IMR-90 (cell line): ENCODE results near the gene EXOSC9. TPM values are rescaled to one million over a fixed set of nuclear protein-coding genes. Genes with fewer than 3 reads are reported as not detected.

Experiments used
- ATAC-seq: fragments of 200-7000 bp; cut with Tn5 transposase; 2 replicates; pipeline ENCODE4 v1.9.1; 2020; ENCODE audit warnings: low read depth, mild to moderate bottlenecking, moderate library complexity
- BruUV-seq: library from RNA; stranded (reverse); fragments of 400-500 nt; replicated peaks from 2 replicates; lab custom pipeline; 2021; lab: Mats Ljungman, UMichigan
- CTCF ChIA-PET: fragments of 300-600 bp; formaldehyde crosslinking; extraction: SDS; loops from one replicate; lab custom pipeline; 2021; ENCODE audit warnings: antibody characterized with exemption; lab: Yijun Ruan, JAX
- POLR2A ChIA-PET: fragments of 300-600 bp; sonication (Branson Sonifier 250); formaldehyde crosslinking; loops from one replicate; lab custom pipeline; 2022; ENCODE audit warnings: antibody characterized with exemption; ENCODE audit not compliant: unreplicated experiment; lab: Charles Lee
- DNase-seq: peaks from one replicate; pipeline ENCODE4 v3.0.0; 2013
- H2AFZ ChIP-seq: replicated peaks from 2 replicates; pipeline ENCODE3; 2013; ENCODE audit warnings: low read length, mild to moderate bottlenecking; ENCODE audit not compliant: poor library complexity
- H2AK5ac ChIP-seq: 2 replicates; pipeline ENCODE4 v1.6.1; 2013; ENCODE audit warnings: low read depth, low read length, inconsistent platforms
- H2AK9ac ChIP-seq: replicated peaks from 2 replicates; pipeline ENCODE3; 2013; ENCODE audit warnings: mild to moderate bottlenecking, low read depth, low read length, moderate library complexity; ENCODE audit not compliant: poor library complexity
- H2BK120ac ChIP-seq: 2 replicates; pipeline ENCODE4 v1.6.1; 2013; ENCODE audit warnings: low read depth, low read length, inconsistent platforms
- H2BK15ac ChIP-seq: 3 replicates; pipeline ENCODE4 v1.6.1; 2013; ENCODE audit warnings: low read depth, low read length, inconsistent platforms
- H2BK20ac ChIP-seq: 2 replicates; pipeline ENCODE4 v1.6.1; 2013; ENCODE audit warnings: low read depth, mild to moderate bottlenecking, inconsistent platforms, low read length, moderate library complexity
- H2BK5ac ChIP-seq: 2 replicates; pipeline ENCODE4 v1.6.1; 2013; ENCODE audit warnings: mild to moderate bottlenecking, low read depth, low read length, inconsistent platforms; ENCODE audit not compliant: poor library complexity, severe bottlenecking
- H3K14ac ChIP-seq: replicated peaks from 2 replicates; pipeline ENCODE4 v1.6.1; 2013; ENCODE audit warnings: low read depth, low read length, inconsistent platforms
- H3K18ac ChIP-seq: 2 replicates; pipeline ENCODE4 v1.6.1; 2013; ENCODE audit warnings: low read depth, low read length, control low read depth
- H3K23ac ChIP-seq: 2 replicates; pipeline ENCODE4 v1.6.1; 2013; ENCODE audit warnings: low read depth, low read length, inconsistent platforms
- H3K27ac ChIP-seq: 2 replicates; pipeline ENCODE4 v1.5.1; 2013; ENCODE audit warnings: mild to moderate bottlenecking, control low read depth, low read length; ENCODE audit not compliant: insufficient read depth
- H3K27me3 ChIP-seq: 2 replicates; pipeline ENCODE4 v1.6.1; 2013; ENCODE audit warnings: low read length; ENCODE audit not compliant: control insufficient read depth, insufficient read depth
- H3K36me3 ChIP-seq: 2 replicates; pipeline ENCODE4 v1.6.1; 2013; ENCODE audit warnings: low read length, mixed read lengths; ENCODE audit not compliant: control insufficient read depth, insufficient read depth
- H3K4ac ChIP-seq: 2 replicates; pipeline ENCODE4 v1.6.1; 2013; ENCODE audit warnings: low read depth, low read length, inconsistent platforms
- H3K4me1 ChIP-seq: 2 replicates; pipeline ENCODE4 v1.6.1; 2013; ENCODE audit warnings: low read length, mixed read lengths; ENCODE audit not compliant: control insufficient read depth, insufficient read depth
- H3K4me2 ChIP-seq: 2 replicates; pipeline ENCODE4 v1.6.1; 2013; ENCODE audit warnings: low read depth, mild to moderate bottlenecking, control low read depth, low read length, moderate library complexity
- H3K4me3 ChIP-seq: 2 replicates; pipeline ENCODE4 v1.5.1; 2013; ENCODE audit warnings: low read depth, mild to moderate bottlenecking, control low read depth, low read length, moderate library complexity; ENCODE audit not compliant: insufficient read depth
- H3K56ac ChIP-seq: 2 replicates; pipeline ENCODE4 v1.6.1; 2013; ENCODE audit warnings: low read length, inconsistent platforms; ENCODE audit not compliant: insufficient read depth; ENCODE audit errors: extremely low read depth
- H3K79me1 ChIP-seq, 2 experiments: 2 replicates each; pipeline ENCODE4 v1.6.1; 2013; ENCODE audit warnings: low read length in 2 of 2, inconsistent platforms in 1 of 2, low read depth in 1 of 2
- H3K9ac ChIP-seq: 2 replicates; pipeline ENCODE4 v1.6.1; 2013; ENCODE audit warnings: low read depth, low read length, control low read depth
- H3K9me1 ChIP-seq: 2 replicates; pipeline ENCODE4 v1.6.1; 2013; ENCODE audit warnings: low read length, inconsistent platforms; ENCODE audit not compliant: insufficient read depth
- H3K9me3 ChIP-seq: 2 replicates; pipeline ENCODE4 v1.6.1; 2013; ENCODE audit warnings: low read length; ENCODE audit not compliant: control insufficient read depth, insufficient read depth
- H4K20me1 ChIP-seq: 2 replicates; pipeline ENCODE4 v1.6.1; 2013; ENCODE audit warnings: low read length, inconsistent platforms; ENCODE audit not compliant: insufficient read depth
- H4K5ac ChIP-seq: 2 replicates; pipeline ENCODE4 v1.6.1; 2013; ENCODE audit warnings: mild to moderate bottlenecking, low read depth, low read length, control low read depth
- H4K8ac ChIP-seq, 2 experiments: 2 replicates each; pipeline ENCODE4 v1.6.1; 2013; ENCODE audit warnings: low read depth in 2 of 2, low read length in 2 of 2, control low read depth in 1 of 2, inconsistent platforms in 1 of 2
- H4K91ac ChIP-seq: 2 replicates; pipeline ENCODE4 v1.6.1; 2013; ENCODE audit warnings: low read depth, low read length, inconsistent platforms; ENCODE audit not compliant: insufficient read depth
- BHLHE40 ChIP-seq: fragments of 150-350 bp; IDR thresholded peaks from 2 replicates; pipeline ENCODE4 v1.6.1; 2016; ENCODE audit warnings: mild to moderate bottlenecking, low read depth, low read length
- CEBPB ChIP-seq: IDR thresholded peaks from 2 replicates; pipeline ENCODE4 v1.6.1; 2012; ENCODE audit warnings: low read depth, low read length, improper control_type of control experiment
- MXI1 ChIP-seq: IDR thresholded peaks from 2 replicates; pipeline ENCODE4 v1.6.1; 2012; ENCODE audit warnings: low read depth, mild to moderate bottlenecking, low read length, moderate library complexity, borderline replicate concordance
- NFE2L2 ChIP-seq: fragments of 150-350 bp; IDR thresholded peaks from 2 replicates; pipeline ENCODE4 v1.6.1; 2016; ENCODE audit warnings: low read depth, mild to moderate bottlenecking, low read length
- WGBS, 2 experiments: methylation state at CpG; one replicate each; pipeline versions ENCODE4 v1.1.5 to v1.1.7; 2013; ENCODE audit warnings: missing lambda C conversion rate in 2 of 2; ENCODE audit not compliant: insufficient read length in 1 of 2; ENCODE audit errors: extremely low coverage in 2 of 2; 5-methylcytosine and 5-hydroxymethylcytosine counted together
- dilution Hi-C: fragments of 300-500 bp; cut with HindIII; formaldehyde crosslinking; loops from one replicate; pipeline ENCODE4 v1.14.3; 2018; ENCODE audit warnings: low sequenced_read_pairs; ENCODE audit not compliant: unreplicated experiment
- in situ Hi-C: fragments of 300-500 bp; cut with MboI; formaldehyde crosslinking; loops from 3 replicates; pipeline ENCODE4 v1.14.3; 2019; ENCODE audit warnings: low sequenced_read_pairs, inconsistent platforms, mixed read lengths
- intact Hi-C: fragments of 100-400 bp; cut with micrococcal nuclease; formaldehyde crosslinking; loops from 2 replicates; pipeline ENCODE4 v1.10.0; 2022
- polyA plus RNA-seq, 3 experiments: library from polyadenylated mRNA; depleted of rRNA; stranded (reverse); fragments of >200 nt; gene quantifications; 2 replicates each; pipeline ENCODE4 v1.2.3, GENCODE V29; 2012; ENCODE audit warnings: low replicate concordance in 1 of 3
- total RNA-seq: library from RNA; depleted of rRNA; stranded (reverse); fragments of >200 nt; gene quantifications from 2 replicates; pipeline ENCODE4 v1.2.3, GENCODE V29; 2012

EXOSC9 gene
- total and polyA plus RNA-seq, 2 of the 4 experiments (the other 2 are of a cell fraction): 34.7 to 47.5 TPM

DNA sequence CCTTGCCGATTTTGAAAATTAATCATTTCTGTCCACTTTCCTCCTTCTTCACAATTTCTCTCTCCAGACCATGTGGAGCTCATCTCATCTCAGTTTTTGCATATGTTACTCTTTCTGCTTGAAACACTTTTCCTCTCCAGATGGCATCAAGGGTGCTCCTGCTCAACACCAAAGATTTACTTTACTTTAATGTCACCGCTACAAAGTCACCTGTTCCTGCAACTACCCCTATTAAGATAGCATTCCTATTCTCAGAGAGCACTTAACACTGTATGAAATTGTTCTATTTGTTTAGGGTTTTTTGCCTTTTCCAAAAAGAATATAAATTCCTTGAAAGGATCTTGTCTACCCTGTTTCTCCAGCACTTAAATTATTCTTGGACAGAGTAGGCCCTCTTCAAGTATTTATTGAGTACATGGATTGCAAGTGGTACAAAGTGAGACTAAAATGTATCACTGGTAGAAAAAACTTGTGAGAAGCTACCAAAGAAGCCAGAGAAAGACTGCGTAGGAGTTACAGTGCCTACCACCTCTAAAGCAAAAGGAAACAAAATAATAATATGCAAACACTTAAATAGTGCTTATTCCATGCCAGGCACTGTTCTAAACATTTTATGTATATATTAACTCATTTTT, 1.1 kb upstream of the EXOSC9 start:
- Histone ChIP-seq H3K23ac (0 out of 2 replicates have a peak overlapping the region, but pooled peaks have one; percentile 19), H2BK5ac (no peak overlapping the region), H3K36me3 (peaks cover 8% of the 10 kb centered on the region), H4K5ac (peak overlapping the region; percentile 60; the same call in 1 of the 2 replicates), H3K4ac (peak overlapping the region; percentile 27; the same call in 1 of the 2 replicates), H2BK120ac (0 out of 2 replicates have a peak overlapping the region, but pooled peaks have one; percentile 50), H2BK20ac (no peak overlapping the region; the same call in 1 of the 2 replicates), H3K14ac (no peak overlapping the region), H4K8ac (peak overlapping the region; percentile 98 to 99; a peak in 2 of 4 replicates), H3K4me2 (no peak overlapping the region), H4K20me1 (no peaks in the 10 kb centered on the region), H3K4me3 (no peak overlapping the region), H3K27ac (no peak overlapping the region), H3K9me3 (no peaks in the 10 kb centered on the region), H2AK5ac (no peak overlapping the region), H3K9ac (no peak overlapping the region), H2AK9ac (no peak overlapping the region), H3K9me1 (0 out of 2 replicates have a peak, but pooled peaks cover 2% of the 10 kb centered on the region), H3K18ac (no peak overlapping the region), H4K91ac (no peak overlapping the region), H2BK15ac (no peak overlapping the region; the same call in 1 of the 3 replicates), H3K79me1 (peaks cover 14 to 17% of the 10 kb centered on the region in 2 experiments; a peak in 3 of 4 replicates), H3K4me1 (peaks cover 8% of the 10 kb centered on the region), H3K27me3 (no peaks in the 10 kb centered on the region), H2AFZ (no peak overlapping the region), H3K56ac (no peak overlapping the region)
- no TSS peak for BruUV-seq
- TF ChIP-seq BHLHE40 (no peak), CEBPB (no peak), MXI1 (no peak), NFE2L2 (no peak)
- ChIA-PET POLR2A (no interaction called here), CTCF (no interaction called here)
- DNase-seq (no peak), ATAC-seq (no peak)
- WGBS, 2 experiments: 67% methylated on average over 1 of the region's 3 CpGs; no CpG with 5 or more reads in 1 of the 2 experiments
- dilution Hi-C loops: no loop called here
- in situ Hi-C loops: loop anchor here (10.0 kb wide), 1 partner anchor 115 kb away; no protein-coding TSS in a partner anchor
- intact Hi-C loops: loop anchor here (5.0 kb wide), 1 partner anchor 118 kb away; no protein-coding TSS in a partner anchor
